ENCODE measurements around the gene DMD.

The DMD gene

DNA sequence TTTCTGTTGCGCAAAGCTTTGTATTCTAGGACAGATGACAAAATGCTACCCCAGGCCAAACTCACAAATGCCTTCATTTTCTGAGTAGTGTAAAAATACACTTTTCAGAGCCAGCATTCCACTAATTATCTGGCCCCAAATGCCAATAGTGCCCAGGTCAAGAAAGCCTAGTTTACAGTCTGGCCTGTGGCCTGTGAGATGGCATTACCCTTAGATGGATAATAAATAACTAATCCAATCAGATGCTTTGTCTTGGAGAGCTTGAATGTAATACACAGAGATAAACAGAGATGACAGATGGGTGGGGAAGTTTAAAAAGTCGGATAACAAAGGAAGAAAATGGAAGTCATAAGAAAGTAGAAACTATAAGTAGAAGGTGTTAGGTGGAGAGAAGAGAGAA lies 1874.9 kb downstream of the DMD start:
- FAIRE-seq = no peak

DNA sequence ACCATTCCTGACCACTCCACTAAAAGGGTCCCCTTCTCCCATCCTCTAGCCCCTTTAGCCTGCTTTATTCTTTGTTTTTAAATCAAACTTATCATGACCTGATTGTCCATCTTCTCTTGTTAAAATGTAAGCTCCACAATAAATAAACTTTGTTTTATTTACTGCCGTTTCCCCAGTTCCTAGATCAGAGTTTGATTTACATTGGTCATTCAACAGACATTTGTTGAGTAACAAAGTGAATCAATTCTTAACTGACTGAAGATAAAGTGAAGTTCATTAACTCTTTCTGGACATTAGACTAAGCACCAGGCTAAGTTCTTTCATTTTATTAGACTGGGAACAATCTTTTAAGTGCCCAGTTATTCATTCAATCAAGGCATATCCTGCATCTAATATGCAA lies 1876.4 kb downstream of the DMD start:
- TF ChIP-seq, protein P1, sequence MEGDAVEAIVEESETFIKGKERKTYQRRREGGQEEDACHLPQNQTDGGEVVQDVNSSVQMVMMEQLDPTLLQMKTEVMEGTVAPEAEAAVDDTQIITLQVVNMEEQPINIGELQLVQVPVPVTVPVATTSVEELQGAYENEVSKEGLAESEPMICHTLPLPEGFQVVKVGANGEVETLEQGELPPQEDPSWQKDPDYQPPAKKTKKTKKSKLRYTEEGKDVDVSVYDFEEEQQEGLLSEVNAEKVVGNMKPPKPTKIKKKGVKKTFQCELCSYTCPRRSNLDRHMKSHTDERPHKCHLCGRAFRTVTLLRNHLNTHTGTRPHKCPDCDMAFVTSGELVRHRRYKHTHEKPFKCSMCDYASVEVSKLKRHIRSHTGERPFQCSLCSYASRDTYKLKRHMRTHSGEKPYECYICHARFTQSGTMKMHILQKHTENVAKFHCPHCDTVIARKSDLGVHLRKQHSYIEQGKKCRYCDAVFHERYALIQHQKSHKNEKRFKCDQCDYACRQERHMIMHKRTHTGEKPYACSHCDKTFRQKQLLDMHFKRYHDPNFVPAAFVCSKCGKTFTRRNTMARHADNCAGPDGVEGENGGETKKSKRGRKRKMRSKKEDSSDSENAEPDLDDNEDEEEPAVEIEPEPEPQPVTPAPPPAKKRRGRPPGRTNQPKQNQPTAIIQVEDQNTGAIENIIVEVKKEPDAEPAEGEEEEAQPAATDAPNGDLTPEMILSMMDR (IDR thresholded peaks at IDR 0.05; ENCODE audit: insufficient read depth, missing control alignments) = no peak
- DNase-seq (ENCODE audit: insufficient read length, low spot score) = no peak
- no peak for FAIRE-seq

More for the DNA sequence above, 1874.9 kb downstream of the DMD start:
- DNase-seq (ENCODE audit: insufficient read length, low spot score) = no peak
- TF ChIP-seq, protein P1 (IDR thresholded peaks at IDR 0.05; ENCODE audit: insufficient read depth, missing control alignments) = no peak

DNA sequence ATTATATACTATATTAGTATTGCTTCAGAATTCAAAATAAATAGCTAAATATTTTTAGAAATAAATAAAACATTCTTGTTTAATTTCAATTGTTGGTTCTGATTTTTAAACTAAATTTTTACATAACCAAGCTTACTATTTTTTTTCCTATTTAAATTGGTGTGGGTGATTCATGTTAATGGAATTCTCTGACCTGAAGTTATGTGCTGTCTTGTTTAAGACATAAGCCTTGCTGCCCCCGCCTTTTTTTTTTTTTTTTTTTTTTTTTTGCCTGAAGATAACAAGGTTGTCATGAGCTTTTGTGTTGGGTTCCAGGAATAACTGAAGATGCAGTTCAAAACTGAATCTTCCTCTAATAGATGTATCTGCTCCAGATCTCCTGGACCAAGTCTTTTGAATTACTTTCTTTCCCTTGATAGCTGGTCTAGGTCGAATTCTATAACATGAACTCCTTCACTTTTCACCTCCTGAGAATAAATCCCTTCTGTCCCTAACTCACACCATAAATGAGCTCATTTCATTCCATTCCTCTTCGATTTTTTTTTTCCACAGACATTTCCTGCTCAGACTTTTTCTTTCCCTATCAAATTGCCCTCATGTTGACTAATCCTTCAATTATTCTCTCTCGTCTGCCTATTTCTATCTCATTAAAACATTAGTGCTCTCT lies 1878.1 kb downstream of the DMD start:
- FAIRE-seq (no peak), DNase-seq (ENCODE audit: insufficient read length, low spot score) (no peak)
- TF ChIP-seq, protein P1 (IDR thresholded peaks at IDR 0.05; ENCODE audit: insufficient read depth, missing control alignments) = no peak

DNA sequence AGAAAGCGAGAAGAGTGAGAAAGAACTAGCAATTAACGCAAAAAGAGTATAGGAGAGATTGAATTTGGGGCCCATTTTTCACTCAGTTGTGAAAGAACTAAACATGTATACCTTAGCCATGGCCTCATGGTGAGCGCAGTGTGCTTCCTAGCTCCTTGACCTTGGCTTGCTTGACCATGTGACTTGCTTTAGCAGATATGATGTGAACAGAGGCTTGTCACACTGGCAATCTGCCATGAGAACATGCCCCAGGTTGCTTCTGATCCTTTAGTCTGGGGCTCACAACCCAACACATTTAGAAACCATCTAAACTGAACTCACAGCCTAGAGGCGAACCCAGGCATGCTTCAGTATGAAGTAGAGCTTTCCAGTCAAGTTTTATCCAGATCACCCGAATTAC lies 1879.4 kb downstream of the DMD start:
- DNase-seq (ENCODE audit: insufficient read length, low spot score) = no peak
- TF ChIP-seq, protein P1 (IDR thresholded peaks at IDR 0.05; ENCODE audit: insufficient read depth, missing control alignments) = no peak
- FAIRE-seq = no peak

DNA sequence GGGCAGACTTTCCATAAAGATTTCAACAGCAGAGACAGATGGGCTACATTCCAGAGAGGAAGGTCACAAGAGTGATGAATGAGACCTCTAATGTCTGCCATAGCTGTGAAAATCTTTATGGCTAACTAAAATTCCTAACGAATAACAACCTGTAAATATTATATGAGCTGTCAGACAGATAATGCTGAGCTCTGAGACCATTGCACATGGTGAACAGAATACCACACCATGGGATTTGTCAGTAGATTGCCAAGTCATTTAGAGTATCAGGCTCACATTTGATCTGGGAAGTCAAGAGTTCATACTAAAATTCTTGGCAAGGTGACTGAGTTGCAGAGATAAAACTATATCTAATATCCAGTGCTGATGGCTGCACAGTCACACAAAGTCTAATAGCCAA lies 1880.3 kb downstream of the DMD start:
- DNase-seq (ENCODE audit: insufficient read length, low spot score) (no peak), FAIRE-seq (no peak)
- TF ChIP-seq, protein P1 (IDR thresholded peaks at IDR 0.05; ENCODE audit: insufficient read depth, missing control alignments) = no peak

DNA sequence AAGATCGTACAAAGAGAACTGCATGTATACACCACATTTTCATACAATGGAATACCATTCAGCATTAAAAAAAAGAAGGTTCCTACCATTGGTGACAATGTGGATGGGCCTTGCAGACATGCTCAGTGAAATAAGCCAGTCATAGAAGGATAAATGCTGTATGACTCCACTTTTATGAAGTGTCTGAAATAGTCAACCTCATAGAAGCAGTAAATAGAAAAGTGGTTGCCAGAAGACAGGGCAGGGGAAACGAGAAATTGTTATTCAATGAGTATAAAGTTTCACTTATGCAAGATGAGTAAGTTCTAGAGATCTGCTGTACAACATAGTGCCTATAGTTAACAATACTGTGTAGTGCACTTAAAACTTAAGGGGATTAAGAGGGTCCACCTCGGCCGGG lies 1882.1 kb downstream of the DMD start:
- DNase-seq (ENCODE audit: insufficient read length, low spot score) (no peak), FAIRE-seq (no peak)
- TF ChIP-seq, protein P1 (IDR thresholded peaks at IDR 0.05; ENCODE audit: insufficient read depth, missing control alignments) = no peak

DNA sequence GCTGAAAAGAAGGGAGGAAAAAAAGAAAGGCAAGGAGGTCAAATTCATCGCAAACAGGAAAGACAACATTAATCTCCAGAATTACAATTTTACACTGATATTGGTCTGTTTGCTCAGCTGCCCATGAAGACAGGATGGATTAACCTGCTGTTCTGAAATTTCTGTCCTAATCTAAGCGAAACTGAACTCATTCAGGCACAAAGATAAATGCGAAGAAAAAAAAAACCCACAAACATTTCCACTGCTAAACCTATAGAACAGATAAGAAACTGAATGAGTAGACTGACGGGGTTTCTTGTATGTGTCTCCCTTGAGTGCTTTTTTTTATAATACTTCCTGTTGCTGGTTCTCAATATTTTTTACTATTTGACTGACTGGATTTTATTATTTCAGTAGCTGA lies 1887.7 kb downstream of the DMD start:
- FAIRE-seq (no peak), DNase-seq (ENCODE audit: insufficient read length, low spot score) (no peak)
- TF ChIP-seq, protein P1 (IDR thresholded peaks at IDR 0.05; ENCODE audit: insufficient read depth, missing control alignments) = no peak

Measured in D721Med (cell line).